LHCN-M2 (cell line): Measurements from ENCODE around the gene TNS1. TPM values are rescaled to one million over a fixed set of nuclear protein-coding genes. Genes with fewer than 3 reads are reported as not detected.
A peak's percentile ranks its signal among the peaks of the same experiment; 100 is the strongest.

Source experiments
- DNase-seq: peaks from one replicate; pipeline ENCODE4 v3.0.0-alpha.2; 2012; ENCODE audit warnings: low read depth
- total RNA-seq: library from RNA; depleted of rRNA; stranded (reverse); fragments of >200 nt; gene quantifications from 2 replicates; pipeline ENCODE4 v1.2.3, GENCODE V29; 2014

TNS1 gene
- total RNA-seq, 1 experiment from 2014 or later: 53.4 TPM

DNA sequence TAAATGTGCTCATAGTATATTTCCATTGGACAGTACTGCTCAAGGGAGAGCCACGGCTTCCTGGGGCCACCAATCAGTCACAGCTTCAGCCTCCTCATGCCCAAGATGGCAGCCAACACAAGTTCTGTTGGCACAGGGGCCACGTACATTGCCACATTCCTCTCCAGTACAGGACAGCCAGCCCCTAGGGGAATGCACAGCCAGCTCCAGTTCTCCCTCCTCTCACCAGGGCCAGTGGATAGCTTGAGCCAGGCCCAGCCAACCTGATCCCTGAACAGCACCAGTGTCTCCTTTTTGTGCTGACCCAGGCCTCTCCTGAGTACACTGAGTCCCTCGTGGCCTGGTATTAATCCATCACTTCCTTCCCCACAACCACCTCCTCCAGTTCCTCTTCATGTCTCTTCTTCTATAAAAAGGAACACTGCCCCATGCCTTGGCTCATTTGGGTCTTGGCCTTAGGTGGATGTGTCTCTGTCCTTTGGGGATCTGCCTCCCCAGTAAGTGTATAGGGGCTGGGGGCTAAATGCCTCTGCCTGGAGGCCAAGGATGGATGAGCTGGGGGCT is 168.7 kb downstream of the TNS1 start:
- no peak for DNase-seq

DNA sequence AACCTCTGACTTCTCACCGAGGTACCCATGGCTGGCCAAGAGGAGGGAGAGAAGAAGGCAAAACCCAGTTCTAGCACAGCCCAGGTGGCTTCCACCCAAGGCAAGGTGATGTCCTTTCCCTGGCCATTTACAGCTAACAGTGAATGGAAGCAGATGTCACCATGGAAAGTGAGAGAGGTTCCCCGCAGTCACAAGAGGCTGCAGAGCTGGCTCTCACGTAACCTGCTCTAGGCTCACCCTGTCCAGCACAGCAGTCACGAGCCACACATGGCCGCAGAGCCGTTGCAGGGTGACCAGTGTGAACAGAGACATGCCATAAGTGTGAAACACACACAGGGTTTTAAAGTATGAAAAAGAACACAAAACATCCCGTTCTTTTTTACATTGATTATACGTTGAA is 169.4 kb downstream of the TNS1 start:
- no peak for DNase-seq

DNA sequence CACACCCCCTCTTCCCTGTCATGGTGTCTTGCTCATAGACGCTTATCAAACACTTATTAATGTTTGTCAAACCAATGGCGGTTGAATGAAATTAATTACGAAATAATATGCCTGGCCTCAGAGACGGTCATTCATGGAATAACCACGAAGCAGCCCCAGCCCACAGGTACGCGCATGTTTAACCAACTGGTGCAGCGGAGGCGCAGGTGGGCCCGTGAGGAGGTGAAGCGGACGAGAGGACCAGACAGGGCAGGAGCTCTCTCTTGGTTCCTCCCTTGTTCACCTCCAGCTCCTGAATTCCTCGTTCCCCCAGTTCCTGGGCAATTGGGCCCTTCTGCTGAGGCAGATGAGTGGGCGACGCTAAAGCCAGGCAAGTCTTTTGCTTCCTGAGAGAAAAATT is 169.8 kb downstream of the TNS1 start:
- DNase-seq: no peak

GRCh38 chr2:217832115-217832514 is 170.7 kb downstream of the TNS1 start:
- DNase-seq: no peak

DNA sequence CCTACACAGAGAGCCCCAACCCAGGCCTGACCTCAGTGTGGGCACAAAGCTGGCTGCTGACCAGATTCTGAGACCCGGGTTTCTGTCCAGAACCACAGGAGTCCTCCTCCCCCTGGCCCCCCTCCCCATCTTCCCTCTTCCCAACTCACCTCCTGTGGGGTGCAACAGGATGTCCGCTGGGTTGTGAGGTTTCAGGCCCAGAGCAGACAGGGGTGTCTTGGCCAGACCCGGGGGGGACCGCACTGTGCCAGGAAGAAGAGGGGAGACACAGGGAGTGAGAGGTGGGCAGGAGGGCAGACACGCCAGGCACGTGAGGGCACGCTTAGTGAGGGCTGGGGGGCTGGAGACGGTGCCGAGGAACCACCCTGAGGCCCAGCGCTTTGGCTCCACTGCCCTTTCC is 171.5 kb downstream of the TNS1 start:
- DNase-seq: no peak

GRCh38 chr2:217830807-217831206 is 172.0 kb downstream of the TNS1 start:
- DNase-seq: no peak

- no peak for DNase-seq
Measured at GRCh38 chr2:217830061-217830460, 172.7 kb downstream of the TNS1 start.

GRCh38 chr2:217829420-217829819 is 173.4 kb downstream of the TNS1 start:
- no peak for DNase-seq

DNA sequence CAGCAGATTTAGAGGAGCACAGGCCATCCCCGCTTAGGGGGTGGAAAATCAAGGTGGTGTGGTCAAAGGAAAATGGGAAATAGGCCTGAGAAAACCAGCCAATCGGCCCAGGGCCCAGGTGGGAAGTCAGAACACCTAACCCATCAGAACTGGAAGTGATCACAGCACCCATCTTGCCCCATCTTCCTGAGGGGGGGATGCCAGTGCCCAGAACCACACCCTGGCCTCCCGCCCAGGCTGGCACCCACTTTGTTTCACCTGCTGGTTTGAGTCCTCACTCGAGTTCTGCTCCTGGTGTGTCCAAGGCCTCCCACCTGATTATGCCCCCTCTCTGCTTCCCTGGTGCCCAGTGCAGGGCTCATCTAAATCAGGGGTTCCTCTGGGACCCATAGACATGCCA is 174.5 kb downstream of the TNS1 start:
- no peak for DNase-seq

DNA sequence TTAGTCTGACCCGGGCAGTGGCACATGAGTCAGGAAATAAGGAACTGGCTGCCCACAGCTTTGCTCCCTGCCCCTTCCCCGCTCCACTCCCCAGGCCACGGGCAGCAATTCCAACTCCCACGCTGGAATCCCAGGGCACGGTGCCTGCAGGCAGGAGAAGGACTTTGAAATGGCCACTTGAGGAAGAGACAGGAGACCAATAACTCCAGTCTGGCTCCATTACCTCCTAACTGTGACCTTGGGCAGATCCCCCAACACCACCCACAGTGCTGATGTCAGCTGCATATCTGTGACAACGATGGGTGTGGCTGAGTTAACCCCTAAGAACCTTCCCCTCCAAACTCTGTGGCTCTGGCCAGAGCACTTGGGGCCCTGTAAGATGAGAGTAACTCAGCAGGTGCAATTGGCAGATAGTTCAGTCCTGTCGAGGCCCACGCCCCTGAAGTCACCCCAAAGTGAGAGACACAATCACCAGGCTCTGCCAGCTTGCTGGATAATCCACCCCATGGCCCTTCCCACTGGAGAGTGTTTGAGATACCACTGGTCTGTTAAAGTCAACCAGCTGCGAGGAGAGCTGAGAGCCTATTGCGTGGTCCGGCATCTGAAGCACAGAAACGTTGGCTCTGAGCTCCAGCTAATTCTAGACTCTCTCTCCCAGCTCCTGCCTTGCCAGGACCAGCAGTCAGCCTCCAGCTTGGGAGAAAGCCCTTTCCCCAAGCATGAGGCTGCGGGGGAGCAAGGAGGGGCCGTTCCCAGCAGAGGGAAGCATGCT is 175.2 kb downstream of the TNS1 start:
- peak; percentile 46 for DNase-seq

- peak; percentile 35 for DNase-seq
Measured at GRCh38 chr2:217826991-217827390, 175.8 kb downstream of the TNS1 start.

DNA sequence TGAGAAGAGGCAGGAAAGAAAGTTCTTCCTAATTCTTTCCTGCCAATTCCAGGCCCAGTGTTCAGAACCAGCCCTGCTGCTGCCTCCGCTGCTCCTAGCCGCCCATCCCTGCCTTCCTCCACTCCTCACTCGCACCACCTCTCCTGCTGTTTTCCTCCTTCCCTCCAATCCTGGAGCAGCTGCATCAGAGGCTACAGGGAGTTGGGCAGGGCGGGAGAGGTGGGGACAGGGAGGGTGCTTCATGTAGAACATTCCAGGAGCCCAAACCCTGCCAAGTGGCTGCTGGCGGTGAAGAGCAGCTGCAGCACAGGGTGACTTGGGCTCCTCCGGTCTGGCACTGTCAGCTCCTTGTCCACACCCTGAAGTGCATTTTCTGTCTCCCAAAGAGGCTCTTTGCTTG is 176.3 kb downstream of the TNS1 start:
- DNase-seq: peak; percentile 88

DNA sequence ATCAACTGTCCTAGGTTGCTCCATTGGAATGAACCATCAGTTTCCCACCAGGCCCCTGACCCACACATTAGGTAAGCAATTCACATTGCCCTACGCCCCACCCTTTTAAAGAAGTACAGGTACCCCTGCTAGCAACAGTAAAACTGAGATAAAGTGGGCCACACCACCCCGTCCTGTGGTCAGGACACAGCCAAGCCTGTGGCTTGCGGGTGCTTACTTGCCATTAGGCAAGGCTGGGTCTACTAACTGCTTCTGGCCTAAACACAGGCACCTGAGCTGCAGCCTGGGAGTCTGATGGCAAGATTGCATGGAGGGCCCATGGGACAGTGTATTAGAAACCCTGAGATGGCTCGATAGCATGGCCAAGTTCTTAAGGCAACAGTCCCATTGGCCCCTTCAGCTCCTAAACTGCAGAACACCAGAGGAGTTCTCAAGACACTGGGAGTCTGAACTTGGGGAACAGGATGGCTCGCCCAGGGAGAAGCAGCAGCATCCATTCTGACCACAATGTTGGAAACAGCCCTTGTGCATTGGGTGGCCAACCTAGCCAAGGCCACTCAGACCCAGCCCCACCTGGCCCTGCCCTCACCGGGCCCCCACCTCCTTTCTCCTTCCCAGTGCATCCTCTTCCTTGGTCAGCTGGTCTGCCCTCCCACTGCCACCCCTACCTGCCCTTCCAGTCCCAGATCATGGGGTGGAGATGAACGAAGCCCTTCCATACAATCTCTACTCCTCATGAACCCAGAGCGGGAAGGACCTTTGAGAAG is 177.1 kb downstream of the TNS1 start:
- DNase-seq: no peak

DNA sequence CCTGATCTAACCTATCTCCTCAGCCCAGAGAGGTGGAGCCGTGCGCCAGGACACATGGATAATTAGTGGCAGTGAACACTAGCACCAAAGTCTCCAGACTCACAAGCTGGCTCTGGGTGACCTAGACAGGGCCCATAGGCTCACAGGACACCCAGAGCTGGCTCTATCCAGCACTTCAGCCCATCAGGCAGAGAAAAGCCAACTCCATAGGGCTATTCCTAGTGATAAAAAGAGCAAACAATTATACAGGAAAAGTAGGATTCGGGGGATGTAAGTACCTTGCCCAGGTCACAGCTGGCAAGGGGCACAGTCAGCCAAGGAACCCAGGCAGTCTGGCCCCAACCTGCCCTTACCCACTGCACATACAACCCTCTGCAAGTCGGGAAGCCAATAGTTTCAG is 178.6 kb downstream of the TNS1 start:
- no peak for DNase-seq

GRCh38 chr2:217823626-217824025 is 179.2 kb downstream of the TNS1 start:
- DNase-seq: no peak

DNA sequence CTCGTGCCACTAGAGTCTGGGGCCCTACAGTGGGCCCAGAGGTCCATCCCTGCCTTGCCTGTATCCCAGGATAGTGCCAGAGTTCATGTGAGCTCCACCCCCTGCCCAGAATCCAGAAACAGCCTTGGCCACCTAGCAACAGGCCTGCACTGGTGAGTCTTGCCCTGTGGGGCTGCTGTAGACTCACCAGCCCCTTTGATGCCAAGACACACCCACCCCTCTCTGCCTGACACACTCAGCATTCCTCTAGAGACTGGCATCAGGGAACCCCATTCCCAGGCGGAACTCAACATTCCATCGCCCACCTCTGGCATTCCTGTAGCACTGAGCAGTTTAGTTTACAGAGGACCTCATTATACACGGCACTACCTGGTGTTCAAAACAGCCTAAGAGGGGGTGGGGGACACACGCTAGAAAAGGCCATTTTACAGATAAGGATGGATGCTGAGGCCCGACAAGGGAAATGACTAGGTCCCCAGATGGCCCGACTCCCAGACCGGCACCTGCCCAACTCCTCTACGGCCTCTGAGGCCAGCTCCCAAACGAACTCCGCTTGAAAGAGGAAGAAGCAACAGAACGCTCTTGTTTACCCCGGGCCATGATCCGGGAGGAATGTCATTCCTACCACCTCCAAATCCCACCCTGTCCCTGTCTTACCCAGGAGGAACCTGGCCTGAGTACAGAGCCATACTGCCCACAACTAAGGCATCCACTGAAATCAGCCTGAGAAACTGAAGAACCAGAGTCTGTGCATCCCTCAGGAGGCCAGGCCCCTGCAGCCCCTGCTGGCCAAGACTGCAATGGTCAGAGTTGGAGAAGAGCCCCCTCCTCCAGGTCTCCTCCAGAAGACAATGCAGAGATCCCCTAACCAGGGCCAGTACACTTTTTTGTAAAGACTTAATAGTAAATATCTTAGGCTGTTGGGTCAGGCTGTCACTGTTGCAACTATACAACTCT is 180.2 kb downstream of the TNS1 start:
- peak; percentile 62 for DNase-seq

DNA sequence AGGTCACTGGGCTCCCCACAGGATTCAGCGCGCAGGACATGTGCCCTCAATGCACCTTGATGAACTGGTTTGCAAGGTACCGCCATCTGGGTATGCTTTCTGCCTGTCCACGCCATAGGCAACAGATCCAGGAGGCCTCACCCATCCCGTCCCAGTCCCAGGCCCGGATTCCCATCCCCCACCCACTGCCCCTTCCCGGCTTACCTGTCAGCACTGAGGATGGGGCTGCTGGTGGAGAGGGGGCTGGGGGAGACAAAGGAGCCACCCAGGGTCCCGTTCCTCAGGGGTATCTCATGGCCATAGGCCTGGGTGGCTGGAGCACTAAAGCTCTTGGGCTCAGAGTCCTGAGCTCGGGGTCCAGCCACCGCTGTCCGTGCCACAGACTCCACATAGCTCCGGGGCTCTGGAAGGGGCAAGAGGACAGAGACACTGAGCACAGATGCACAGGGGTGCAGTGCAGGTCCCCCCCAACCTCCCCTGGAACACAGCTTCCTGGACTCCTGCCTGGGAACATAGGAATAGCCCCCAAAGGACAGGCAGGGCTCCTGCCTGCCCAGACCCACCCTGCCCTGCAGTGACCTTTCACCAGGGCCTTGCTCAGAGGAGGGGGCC is 181.2 kb downstream of the TNS1 start:
- no peak for DNase-seq

- no peak for DNase-seq
Measured at GRCh38 chr2:217820904-217821303, 181.9 kb downstream of the TNS1 start.

DNA sequence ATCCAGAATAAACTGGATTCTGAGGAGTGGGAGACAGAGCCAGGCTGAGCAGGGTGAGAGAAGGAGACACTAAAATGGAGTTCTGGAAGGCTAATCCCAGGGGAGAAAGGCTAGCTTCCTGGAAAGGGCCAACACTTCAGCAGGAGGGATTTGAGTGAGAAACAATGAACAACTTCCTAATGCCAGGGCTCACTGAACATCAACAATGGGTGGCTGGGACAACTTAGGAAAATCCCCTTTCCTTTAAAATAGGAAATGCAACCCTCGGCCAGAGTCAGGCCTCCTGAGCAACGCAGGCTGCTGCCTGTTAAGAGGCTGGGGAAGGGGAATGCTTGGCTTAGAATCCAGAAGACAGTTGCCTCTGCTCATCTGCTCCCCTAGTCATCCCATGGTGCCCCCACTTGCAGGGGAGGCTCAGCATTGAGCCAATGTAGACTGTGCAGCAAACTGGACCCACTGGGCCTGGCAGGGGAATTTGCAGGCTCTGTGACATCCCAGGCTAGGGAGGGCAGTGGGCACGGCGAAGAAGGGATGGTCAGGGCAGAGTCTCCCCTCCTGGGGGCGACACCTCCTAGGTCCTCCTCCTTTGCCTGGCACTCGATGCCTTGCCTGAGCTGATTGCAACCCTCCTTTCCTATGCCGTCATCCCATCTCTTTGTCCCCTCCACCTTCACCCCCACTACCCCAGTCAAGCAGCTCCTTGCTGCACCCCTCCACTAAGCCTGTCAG is 182.5 kb downstream of the TNS1 start:
- DNase-seq: no peak

GRCh38 chr2:217818293-217818850 is 184.4 kb downstream of the TNS1 start:
- no peak for DNase-seq
